ENCODE data around the gene RRP12.

Gene RRP12

GRCh38 chr10:97334370-97335175 is 66.6 kb downstream of the RRP12 start, which contains the start of gene FRAT2:
Gene FRAT2 (minus strand): TSS chr10:97334729. CDS start chr10:97334572, 157 bp downstream.
- peak; percentile 50 to 72 for DNase-seq

- DNase-seq, result no peak
These were observed 67.4 kb downstream of the RRP12 start for GRCh38 chr10:97333601-97334369.

GRCh38 chr10:97333351-97333600 is 67.9 kb downstream of the RRP12 start:
- no peak for DNase-seq

GRCh38 chr10:97332591-97333350 is 68.4 kb downstream of the RRP12 start:
- no peak for DNase-seq

DNA sequence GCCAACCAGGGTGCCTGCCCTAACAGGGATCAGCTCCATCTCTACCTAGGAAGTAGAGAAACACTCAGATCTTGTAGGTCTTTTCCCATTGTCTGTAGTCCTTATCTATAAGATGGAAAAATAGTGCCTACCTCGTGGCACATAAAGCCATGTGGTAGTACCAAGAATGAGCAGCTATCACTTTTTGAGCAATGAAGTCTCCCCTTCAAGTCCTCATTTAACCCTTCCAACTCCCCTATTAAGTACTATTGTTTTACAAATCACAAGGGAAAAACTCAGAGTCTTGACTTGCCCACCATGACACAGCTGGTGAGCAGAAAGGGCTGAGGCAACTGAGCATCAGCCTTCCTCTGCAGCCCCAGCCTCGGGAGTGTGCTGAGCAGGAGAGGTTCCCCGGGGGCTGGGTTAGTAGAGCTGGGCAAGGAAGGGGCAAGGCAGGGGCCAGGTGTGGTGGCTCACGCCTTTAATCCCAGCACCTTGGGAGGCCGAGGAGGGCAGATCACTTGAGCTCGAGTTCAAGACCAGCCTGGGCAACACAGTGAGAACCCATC is 69.9 kb downstream of the RRP12 start:
- DNase-seq, result no peak

- DNase-seq, result no peak
These were observed 71.4 kb downstream of the RRP12 start for GRCh38 chr10:97329766-97330165.

GRCh38 chr10:97328646-97329453 is 72.3 kb downstream of the RRP12 start:
- no peak for DNase-seq

GRCh38 chr10:97327348-97328294 is 73.5 kb downstream of the RRP12 start:
- no peak for DNase-seq

GRCh38 chr10:97325754-97326153 is 75.4 kb downstream of the RRP12 start:
- DNase-seq, result no peak

DNA sequence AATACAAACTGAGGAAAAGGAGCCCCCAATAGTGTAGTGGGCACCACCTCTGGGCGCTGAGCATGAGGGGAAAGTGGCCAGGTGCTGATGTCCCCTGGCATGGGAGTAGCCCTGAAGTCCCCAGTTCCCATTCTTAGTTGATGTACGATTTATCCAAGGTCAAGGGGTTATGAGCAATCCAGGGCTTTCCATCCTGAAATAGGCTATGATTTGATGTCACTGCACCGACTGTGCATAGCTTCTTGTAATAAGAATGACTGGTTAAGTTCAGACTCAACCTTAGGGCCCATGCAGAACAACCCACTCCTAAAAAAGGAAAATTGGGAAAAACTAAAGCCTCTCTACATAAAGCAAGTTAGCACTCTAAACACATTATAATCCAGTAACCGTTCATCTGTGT is 77.6 kb downstream of the RRP12 start:
- DNase-seq, result no peak

GRCh38 chr10:97321804-97322190 is 79.3 kb downstream of the RRP12 start:
- DNase-seq, result no peak

DNA sequence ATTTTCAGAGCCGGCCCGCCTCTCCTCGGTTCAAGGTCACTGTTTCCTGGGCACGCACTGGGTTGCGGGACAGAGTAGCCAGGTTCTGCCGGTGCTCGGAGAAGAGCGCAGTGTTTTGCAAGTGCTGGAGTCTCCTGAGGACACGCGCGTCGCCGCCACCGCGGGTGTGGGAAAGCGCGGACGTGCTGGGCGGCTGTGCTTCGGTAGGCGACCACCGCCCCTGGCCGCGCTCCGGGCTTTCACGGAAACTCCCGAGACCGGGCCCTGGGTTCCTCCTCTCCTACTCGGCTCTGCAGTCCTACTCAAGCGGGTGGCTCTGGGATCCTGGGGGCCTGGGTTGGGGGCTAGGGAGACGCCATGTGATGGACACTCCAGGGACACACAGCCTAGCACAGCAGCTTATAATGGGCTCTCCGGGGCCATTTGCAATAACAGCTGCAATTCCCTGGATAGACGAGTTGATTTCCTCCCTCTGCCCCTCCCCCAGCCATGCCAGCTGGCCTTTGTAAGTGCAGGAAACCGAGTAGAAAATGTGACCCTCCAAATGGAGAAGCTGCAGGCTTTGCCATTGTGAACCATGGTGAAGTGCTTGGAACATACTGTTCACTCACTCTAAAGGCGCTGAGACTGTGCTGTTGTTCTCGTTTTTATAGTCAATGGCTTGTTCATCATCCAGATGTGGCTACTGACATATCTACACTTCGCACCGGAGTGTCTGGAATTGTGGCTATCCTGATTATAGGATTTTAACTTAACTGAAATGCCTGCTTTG is 79.9 kb downstream of the RRP12 start:
- no peak for DNase-seq

DNA sequence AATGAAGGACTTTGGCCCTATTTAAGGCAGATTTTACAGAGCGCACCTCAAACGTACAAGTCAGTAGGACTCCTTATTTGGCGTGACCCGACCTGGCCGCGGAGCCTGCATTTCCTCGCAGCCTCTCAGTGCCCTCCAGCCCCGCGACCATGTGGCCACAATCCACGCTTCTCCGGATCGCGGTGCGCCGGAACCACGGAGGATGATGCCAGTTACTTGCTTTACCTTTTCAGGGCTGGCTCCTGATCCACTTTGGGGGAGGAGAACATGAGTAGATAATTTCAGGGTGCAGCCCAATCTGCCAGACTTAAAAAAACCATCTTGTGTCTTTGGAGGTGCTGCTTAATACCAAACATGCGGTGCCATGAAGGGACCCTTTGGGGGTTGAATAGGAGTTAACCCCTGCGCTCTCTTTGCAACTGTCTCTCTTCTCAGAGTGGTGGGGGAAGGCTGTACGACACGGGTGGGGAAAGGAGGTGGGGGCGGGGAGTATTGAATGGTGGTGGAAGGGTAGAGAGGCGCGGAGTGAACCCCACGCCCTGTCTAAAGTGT is 80.6 kb downstream of the RRP12 start:
- no peak for DNase-seq

DNA sequence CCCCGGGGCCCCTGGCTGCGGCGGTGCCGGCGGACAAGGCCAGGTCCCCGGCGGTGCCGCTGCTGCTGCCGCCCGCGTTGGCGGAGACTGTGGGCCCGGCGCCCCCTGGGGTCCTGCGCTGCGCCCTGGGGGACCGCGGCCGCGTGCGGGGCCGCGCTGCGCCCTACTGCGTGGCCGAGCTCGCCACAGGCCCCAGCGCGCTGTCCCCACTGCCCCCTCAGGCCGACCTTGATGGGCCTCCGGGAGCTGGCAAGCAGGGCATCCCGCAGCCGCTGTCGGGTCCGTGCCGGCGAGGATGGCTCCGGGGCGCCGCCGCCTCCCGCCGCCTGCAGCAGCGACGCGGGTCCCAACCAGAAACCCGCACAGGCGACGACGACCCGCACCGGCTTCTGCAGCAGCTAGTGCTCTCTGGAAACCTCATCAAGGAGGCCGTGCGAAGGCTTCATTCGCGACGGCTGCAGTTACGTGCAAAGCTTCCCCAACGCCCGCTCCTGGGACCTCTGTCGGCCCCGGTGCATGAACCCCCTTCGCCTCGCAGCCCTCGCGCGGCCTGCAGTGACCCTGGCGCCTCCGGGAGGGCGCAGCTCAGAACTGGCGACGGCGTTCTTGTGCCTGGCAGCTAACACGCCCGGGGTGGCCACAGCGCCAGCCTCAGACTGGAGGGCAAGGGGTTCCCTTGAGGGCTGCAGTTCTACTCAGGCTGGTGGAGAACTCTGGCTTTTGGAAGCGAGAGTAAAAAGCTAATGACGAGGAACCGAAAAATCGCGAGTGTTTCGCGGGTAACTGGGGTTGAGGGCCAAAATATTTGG is 81.3 kb downstream of the RRP12 start:
- peak in 1 of 2 experiments; percentile 4 for DNase-seq

GRCh38 chr10:97318772-97319651 is 82.1 kb downstream of the RRP12 start, which contains the start of gene FRAT1:
Gene FRAT1 (plus strand): TSS chr10:97319271. CDS start chr10:97319454, 183 bp downstream.
- DNase-seq, result peak; percentile 23 to 69

DNA sequence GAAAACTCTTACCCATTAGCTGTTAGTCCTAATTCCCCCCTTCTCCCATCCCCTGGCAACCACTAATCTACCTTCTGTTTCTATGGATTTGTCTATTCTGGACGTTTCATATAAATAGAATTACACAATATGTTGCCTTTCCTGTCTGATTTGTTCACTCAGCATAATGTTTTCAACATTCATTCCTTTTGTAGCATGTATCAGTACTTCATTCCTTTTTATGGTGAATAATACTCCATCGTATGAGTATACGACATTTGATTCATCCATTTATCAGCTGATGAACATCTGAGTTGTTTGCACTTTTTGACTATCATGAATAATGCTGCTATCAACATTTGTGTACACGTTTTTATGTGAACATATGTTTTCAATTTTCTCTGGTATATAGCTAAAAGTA is 86.5 kb downstream of the RRP12 start:
- no peak for DNase-seq

GRCh38 chr10:97312897-97313296 is 88.2 kb downstream of the RRP12 start:
- no peak for DNase-seq

GRCh38 chr10:97311111-97311626 is 90.0 kb downstream of the RRP12 start:
- DNase-seq, result no peak
